ENCODE data around the gene CREBBP. TPM values are rescaled to one million over a fixed set of nuclear protein-coding genes. Genes with fewer than 3 reads are reported as not detected.

CREBBP gene
- total RNA-seq, 2 experiments from 2014 or later = 29.9 to 33.0 TPM

- Mint-ChIP-seq H3K4me3 (no peak overlapping the region), H3K27ac (no peak overlapping the region)
- DNase-seq = no peak
Observed at GRCh38 chr16:3876695-3877094, 3.8 kb downstream of the CREBBP start.

GRCh38 chr16:3876160-3876559 lies 4.4 kb downstream of the CREBBP start:
- Mint-ChIP-seq H3K27me3 (ENCODE audit: low read depth) (no peaks in the 10 kb centered on the region), H3K9me3 (no peaks in the 10 kb centered on the region), H3K27ac (no peak overlapping the region), H3K4me3 (no peak overlapping the region), H3K36me3 (ENCODE audit: low read depth) (peaks cover 12% of the 10 kb centered on the region), H3K4me1 (ENCODE audit: low read depth) (peaks cover 73% of the 10 kb centered on the region)
- DNase-seq = no peak
- CTCF ChIA-PET = interaction anchor here (0.6 to 1.0 kb wide), 3 partner anchors 123 to 527 kb away, joined by 3 read pairs; no protein-coding TSS in a partner anchor
- intact Hi-C loops (cut with micrococcal nuclease) = loop anchor here (5.0 kb wide), 1 partner anchor 376 kb away; no protein-coding TSS in a partner anchor

More at GRCh38 chr16:3876695-3877094, 3.8 kb downstream of the CREBBP start:
- intact Hi-C loops (cut with micrococcal nuclease) = loop anchor here (5.0 kb wide), 1 partner anchor 376 kb away; no protein-coding TSS in a partner anchor
- peaks cover 12% of the 10 kb centered on the region for H3K36me3 Mint-ChIP-seq (ENCODE audit: low read depth)
- H3K4me1 Mint-ChIP-seq (ENCODE audit: low read depth) = peaks cover 70% of the 10 kb centered on the region
- no peaks in the 10 kb centered on the region for H3K9me3 Mint-ChIP-seq
- CTCF ChIA-PET = interaction anchor here (0.6 kb wide), 1 partner anchor 527 kb away, joined by 3 read pairs; no protein-coding TSS in a partner anchor
- no peaks in the 10 kb centered on the region for H3K27me3 Mint-ChIP-seq (ENCODE audit: low read depth)

GRCh38 chr16:3874794-3875692 lies 5.5 kb downstream of the CREBBP start:
- no peak for DNase-seq
- no peaks in the 10 kb centered on the region for H3K27me3 Mint-ChIP-seq (ENCODE audit: low read depth)
- H3K36me3 Mint-ChIP-seq (ENCODE audit: low read depth) = peaks cover 12% of the 10 kb centered on the region
- intact Hi-C loops (cut with micrococcal nuclease) = loop anchor here (5.0 kb wide), 1 partner anchor 377 kb away; no protein-coding TSS in a partner anchor
- no peaks in the 10 kb centered on the region for H3K9me3 Mint-ChIP-seq
- CTCF ChIA-PET = interaction anchor here (0.6 to 1.0 kb wide), 3 partner anchors 122 to 379 kb away, joined by 3 to 6 read pairs (median 3); no protein-coding TSS in a partner anchor
- H3K27ac Mint-ChIP-seq = no peak overlapping the region
- peaks cover 83% of the 10 kb centered on the region for H3K4me1 Mint-ChIP-seq (ENCODE audit: low read depth)
- no peak overlapping the region for H3K4me3 Mint-ChIP-seq

GRCh38 chr16:3874242-3874641 lies 6.3 kb downstream of the CREBBP start:
- intact Hi-C loops (cut with micrococcal nuclease) = no loop called here
- no peak for DNase-seq
- no peak overlapping the region for H3K4me3 Mint-ChIP-seq
- H3K27ac Mint-ChIP-seq = no peak overlapping the region
- CTCF ChIA-PET = no interaction called here
- H3K27me3 Mint-ChIP-seq (ENCODE audit: low read depth) = no peaks in the 10 kb centered on the region
- H3K4me1 Mint-ChIP-seq (ENCODE audit: low read depth) = peaks cover 91% of the 10 kb centered on the region
- H3K36me3 Mint-ChIP-seq (ENCODE audit: low read depth) = peaks cover 11% of the 10 kb centered on the region
- H3K9me3 Mint-ChIP-seq = no peaks in the 10 kb centered on the region

- CTCF ChIA-PET = no interaction called here
- Mint-ChIP-seq H3K36me3 (ENCODE audit: low read depth) (peaks cover 6% of the 10 kb centered on the region), H3K4me3 (no peak overlapping the region), H3K27ac (no peak overlapping the region), H3K27me3 (ENCODE audit: low read depth) (no peaks in the 10 kb centered on the region), H3K9me3 (no peaks in the 10 kb centered on the region), H3K4me1 (ENCODE audit: low read depth) (peaks cover 93% of the 10 kb centered on the region)
- DNase-seq = no peak
- intact Hi-C loops (cut with micrococcal nuclease) = no loop called here
Observed at GRCh38 chr16:3873482-3874173, 6.9 kb downstream of the CREBBP start.

- H3K4me3 Mint-ChIP-seq = no peak overlapping the region
- DNase-seq = no peak
- no peaks in the 10 kb centered on the region for H3K9me3 Mint-ChIP-seq
- H3K4me1 Mint-ChIP-seq (ENCODE audit: low read depth) = peaks cover 86% of the 10 kb centered on the region
- H3K27me3 Mint-ChIP-seq (ENCODE audit: low read depth) = no peaks in the 10 kb centered on the region
- no peak overlapping the region for H3K27ac Mint-ChIP-seq
- CTCF ChIA-PET = interaction anchor here (1.1 kb wide), 1 partner anchor 11 kb away, joined by 3 read pairs; no protein-coding TSS in a partner anchor
- H3K36me3 Mint-ChIP-seq (ENCODE audit: low read depth) = no peaks in the 10 kb centered on the region
- intact Hi-C loops (cut with micrococcal nuclease) = no loop called here
Observed at GRCh38 chr16:3872216-3872895, 8.2 kb downstream of the CREBBP start.

GRCh38 chr16:3868967-3869366 lies 11.5 kb downstream of the CREBBP start:
- Mint-ChIP-seq H3K4me1 (ENCODE audit: low read depth) (peaks cover 85% of the 10 kb centered on the region), H3K27me3 (ENCODE audit: low read depth) (no peaks in the 10 kb centered on the region), H3K9me3 (no peaks in the 10 kb centered on the region), H3K36me3 (ENCODE audit: low read depth) (no peaks in the 10 kb centered on the region), H3K4me3 (no peak overlapping the region), H3K27ac (no peak overlapping the region)
- CTCF ChIA-PET = no interaction called here
- DNase-seq = no peak
- intact Hi-C loops (cut with micrococcal nuclease) = no loop called here

GRCh38 chr16:3868556-3868955 lies 12.0 kb downstream of the CREBBP start:
- CTCF ChIA-PET = no interaction called here
- intact Hi-C loops (cut with micrococcal nuclease) = no loop called here
- no peaks in the 10 kb centered on the region for H3K36me3 Mint-ChIP-seq (ENCODE audit: low read depth)
- H3K4me1 Mint-ChIP-seq (ENCODE audit: low read depth) = peaks cover 84% of the 10 kb centered on the region
- no peak overlapping the region for H3K4me3 Mint-ChIP-seq
- no peaks in the 10 kb centered on the region for H3K27me3 Mint-ChIP-seq (ENCODE audit: low read depth)
- no peak for DNase-seq
- H3K9me3 Mint-ChIP-seq = no peaks in the 10 kb centered on the region
- H3K27ac Mint-ChIP-seq = no peak overlapping the region

GRCh38 chr16:3866703-3867431 lies 13.6 kb downstream of the CREBBP start:
- CTCF ChIA-PET = interaction anchor here (0.7 to 1.6 kb wide), 2 partner anchors 13 kb away, joined by 3 read pairs; no protein-coding TSS in a partner anchor
- H3K4me3 Mint-ChIP-seq = no peak overlapping the region
- H3K27me3 Mint-ChIP-seq (ENCODE audit: low read depth) = no peaks in the 10 kb centered on the region
- H3K9me3 Mint-ChIP-seq = no peaks in the 10 kb centered on the region
- peaks cover 82% of the 10 kb centered on the region for H3K4me1 Mint-ChIP-seq (ENCODE audit: low read depth)
- no peak for DNase-seq
- intact Hi-C loops (cut with micrococcal nuclease) = no loop called here
- H3K36me3 Mint-ChIP-seq (ENCODE audit: low read depth) = peaks cover 2% of the 10 kb centered on the region
- no peak overlapping the region for H3K27ac Mint-ChIP-seq

- DNase-seq = no peak
- H3K4me1 Mint-ChIP-seq (ENCODE audit: low read depth) = peaks cover 75% of the 10 kb centered on the region
- H3K9me3 Mint-ChIP-seq = no peaks in the 10 kb centered on the region
- H3K4me3 Mint-ChIP-seq = no peak overlapping the region
- intact Hi-C loops (cut with micrococcal nuclease) = no loop called here
- H3K27ac Mint-ChIP-seq = no peak overlapping the region
- peaks cover 2% of the 10 kb centered on the region for H3K36me3 Mint-ChIP-seq (ENCODE audit: low read depth)
- CTCF ChIA-PET = interaction anchor here (0.6 kb wide), 1 partner anchor 43 kb away, joined by 3 read pairs; no protein-coding TSS in a partner anchor
- no peaks in the 10 kb centered on the region for H3K27me3 Mint-ChIP-seq (ENCODE audit: low read depth)
Observed at GRCh38 chr16:3865241-3865640, 15.3 kb downstream of the CREBBP start.

- DNase-seq = no peak
- Mint-ChIP-seq H3K27ac (no peak overlapping the region), H3K9me3 (no peaks in the 10 kb centered on the region), H3K4me3 (no peak overlapping the region), H3K36me3 (ENCODE audit: low read depth) (peaks cover 2% of the 10 kb centered on the region), H3K4me1 (ENCODE audit: low read depth) (peaks cover 71% of the 10 kb centered on the region), H3K27me3 (ENCODE audit: low read depth) (no peaks in the 10 kb centered on the region)
- CTCF ChIA-PET = no interaction called here
- intact Hi-C loops (cut with micrococcal nuclease) = no loop called here
Observed at GRCh38 chr16:3864562-3864961, 16.0 kb downstream of the CREBBP start.

Measured in activated naive CD4-positive, alpha-beta T cell treated with anti-CD3 and anti-CD28 coated beads for 36 hours (primary cell).